ENCODE results near the gene LRFN2. TPM values are rescaled to one million over a fixed set of nuclear protein-coding genes. Genes with fewer than 3 reads are reported as not detected.

Gene LRFN2
- total RNA-seq, 1 donor from 2014 or later = not detected

DNA sequence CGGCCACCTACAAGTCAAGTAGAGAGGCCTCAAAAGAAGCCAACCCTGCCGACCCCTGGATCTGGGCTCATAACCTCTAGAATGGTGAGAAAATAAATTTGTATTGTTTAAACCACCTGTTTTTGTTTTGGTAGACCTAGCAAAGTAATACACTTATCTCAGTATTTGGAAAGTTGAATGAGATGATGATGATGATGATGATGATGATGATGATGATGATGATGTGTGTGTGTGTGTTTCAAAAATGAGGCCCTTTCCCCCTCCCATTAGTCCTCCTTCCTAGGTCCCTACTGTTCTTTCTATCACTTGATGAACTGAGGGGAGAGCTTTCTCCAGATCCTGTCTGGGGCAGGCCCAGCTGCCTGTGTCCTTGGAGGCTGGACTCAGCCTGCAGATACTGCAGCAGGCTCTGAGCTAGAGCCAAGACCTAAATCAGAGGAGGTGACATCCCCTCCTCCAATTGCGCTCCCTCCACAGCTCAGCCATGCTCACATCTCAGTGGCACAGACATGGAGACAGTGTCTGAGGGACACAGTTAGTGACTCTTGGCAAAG, 120.1 kb downstream of the LRFN2 start:
- Histone ChIP-seq H3K36me3 (no peaks in the 10 kb centered on the region), H3K9me3 (replicated peaks) (peaks cover 6% of the 10 kb centered on the region), H3K4me3 (no peak overlapping the region), H3K4me1 (no peaks in the 10 kb centered on the region), H3K27ac (replicated peaks) (no peak overlapping the region), H3K27me3 (ENCODE audit: low read depth) (peaks cover 94% of the 10 kb centered on the region)
- TF ChIP-seq, protein P1, sequence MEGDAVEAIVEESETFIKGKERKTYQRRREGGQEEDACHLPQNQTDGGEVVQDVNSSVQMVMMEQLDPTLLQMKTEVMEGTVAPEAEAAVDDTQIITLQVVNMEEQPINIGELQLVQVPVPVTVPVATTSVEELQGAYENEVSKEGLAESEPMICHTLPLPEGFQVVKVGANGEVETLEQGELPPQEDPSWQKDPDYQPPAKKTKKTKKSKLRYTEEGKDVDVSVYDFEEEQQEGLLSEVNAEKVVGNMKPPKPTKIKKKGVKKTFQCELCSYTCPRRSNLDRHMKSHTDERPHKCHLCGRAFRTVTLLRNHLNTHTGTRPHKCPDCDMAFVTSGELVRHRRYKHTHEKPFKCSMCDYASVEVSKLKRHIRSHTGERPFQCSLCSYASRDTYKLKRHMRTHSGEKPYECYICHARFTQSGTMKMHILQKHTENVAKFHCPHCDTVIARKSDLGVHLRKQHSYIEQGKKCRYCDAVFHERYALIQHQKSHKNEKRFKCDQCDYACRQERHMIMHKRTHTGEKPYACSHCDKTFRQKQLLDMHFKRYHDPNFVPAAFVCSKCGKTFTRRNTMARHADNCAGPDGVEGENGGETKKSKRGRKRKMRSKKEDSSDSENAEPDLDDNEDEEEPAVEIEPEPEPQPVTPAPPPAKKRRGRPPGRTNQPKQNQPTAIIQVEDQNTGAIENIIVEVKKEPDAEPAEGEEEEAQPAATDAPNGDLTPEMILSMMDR (IDR thresholded peaks at IDR 0.05; ENCODE audit: borderline replicate concordance) = no peak
- intact Hi-C loops (cut with micrococcal nuclease) = no loop called here
- DNase-seq = no peak

DNA sequence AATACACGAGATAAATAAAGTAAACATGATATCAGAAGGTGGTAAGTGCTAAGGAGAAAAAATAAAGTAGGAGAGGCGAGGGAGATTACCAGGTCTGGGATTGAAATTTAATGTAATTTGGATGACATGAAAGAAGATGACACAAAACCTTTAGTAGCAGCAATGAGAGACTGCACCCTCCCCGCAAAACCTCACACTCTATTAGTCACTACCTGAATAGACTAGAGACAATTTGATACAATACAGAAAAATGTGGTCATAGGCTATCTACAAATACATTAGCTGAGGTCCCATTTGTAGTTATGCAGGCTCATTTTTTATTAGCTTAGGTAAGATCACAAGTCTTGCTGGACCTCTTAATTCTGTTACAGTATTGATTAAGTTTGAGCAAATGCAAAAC, 125.5 kb downstream of the LRFN2 start:
- TF ChIP-seq, protein P1 (IDR thresholded peaks at IDR 0.05; ENCODE audit: borderline replicate concordance) = no peak
- no peaks in the 10 kb centered on the region for H3K4me1 ChIP-seq

DNA sequence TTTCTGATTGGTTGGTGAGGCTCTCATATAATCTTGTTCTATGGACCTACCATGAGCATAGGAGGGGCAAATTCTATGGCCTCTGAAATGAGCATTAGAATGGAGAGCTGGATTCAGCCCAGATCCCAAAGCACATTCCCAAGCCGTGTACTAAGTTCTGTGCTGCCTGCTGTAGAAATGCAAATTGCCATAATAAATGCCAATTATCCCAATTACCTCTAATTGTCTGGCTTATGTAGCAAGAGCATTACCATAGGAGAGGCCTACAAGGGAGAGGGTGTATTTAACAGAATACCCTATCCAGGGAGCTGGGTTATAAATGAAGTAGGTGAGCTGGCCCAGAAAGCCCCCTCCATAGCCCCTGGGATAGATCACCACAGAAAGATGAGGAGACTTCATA, 126.8 kb downstream of the LRFN2 start:
- Histone ChIP-seq H3K27me3 (ENCODE audit: low read depth) (peaks cover 71% of the 10 kb centered on the region), H3K9me3 (replicated peaks) (peaks cover 6% of the 10 kb centered on the region), H3K36me3 (no peaks in the 10 kb centered on the region), H3K4me1 (no peaks in the 10 kb centered on the region), H3K4me3 (no peak overlapping the region), H3K27ac (replicated peaks) (no peak overlapping the region)
- intact Hi-C loops (cut with micrococcal nuclease) = no loop called here
- TF ChIP-seq, protein P1 (IDR thresholded peaks at IDR 0.05; ENCODE audit: borderline replicate concordance) = no peak
- DNase-seq = no peak

More for the DNA sequence above, 125.5 kb downstream of the LRFN2 start:
- no peak for DNase-seq
- no peak overlapping the region for H3K27ac ChIP-seq (replicated peaks)
- H3K27me3 ChIP-seq (ENCODE audit: low read depth) = peaks cover 73% of the 10 kb centered on the region
- H3K4me3 ChIP-seq = no peak overlapping the region
- intact Hi-C loops (cut with micrococcal nuclease) = no loop called here
- H3K36me3 ChIP-seq = no peaks in the 10 kb centered on the region
- H3K9me3 ChIP-seq (replicated peaks) = peaks cover 6% of the 10 kb centered on the region

DNA sequence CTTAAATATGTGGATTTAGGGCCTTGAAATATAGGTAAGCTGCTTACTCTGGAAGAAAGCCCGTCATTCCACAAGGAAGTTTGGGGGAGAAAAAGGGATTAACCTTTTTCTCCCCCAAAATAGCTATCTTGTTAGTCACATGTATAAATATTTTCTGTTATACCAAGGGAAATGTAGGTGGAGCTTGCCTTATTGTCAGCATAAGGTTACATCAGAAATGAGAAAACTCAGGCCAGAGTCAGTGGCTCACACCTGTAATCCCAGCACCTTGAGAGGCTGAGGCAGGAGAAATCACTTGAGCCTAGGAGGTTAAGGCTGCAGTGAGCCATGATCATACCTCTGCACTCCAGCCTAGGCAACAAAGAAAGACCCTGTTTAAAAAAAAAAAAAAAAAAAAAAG, 129.9 kb downstream of the LRFN2 start:
- no peaks in the 10 kb centered on the region for H3K36me3 ChIP-seq
- no peaks in the 10 kb centered on the region for H3K4me1 ChIP-seq
- TF ChIP-seq, protein P1 (IDR thresholded peaks at IDR 0.05; ENCODE audit: borderline replicate concordance) = no peak
- no peak overlapping the region for H3K27ac ChIP-seq (replicated peaks)
- no peak overlapping the region for H3K4me3 ChIP-seq
- intact Hi-C loops (cut with micrococcal nuclease) = no loop called here
- peaks cover 74% of the 10 kb centered on the region for H3K27me3 ChIP-seq (ENCODE audit: low read depth)
- no peaks in the 10 kb centered on the region for H3K9me3 ChIP-seq (replicated peaks)
- DNase-seq = no peak

DNA sequence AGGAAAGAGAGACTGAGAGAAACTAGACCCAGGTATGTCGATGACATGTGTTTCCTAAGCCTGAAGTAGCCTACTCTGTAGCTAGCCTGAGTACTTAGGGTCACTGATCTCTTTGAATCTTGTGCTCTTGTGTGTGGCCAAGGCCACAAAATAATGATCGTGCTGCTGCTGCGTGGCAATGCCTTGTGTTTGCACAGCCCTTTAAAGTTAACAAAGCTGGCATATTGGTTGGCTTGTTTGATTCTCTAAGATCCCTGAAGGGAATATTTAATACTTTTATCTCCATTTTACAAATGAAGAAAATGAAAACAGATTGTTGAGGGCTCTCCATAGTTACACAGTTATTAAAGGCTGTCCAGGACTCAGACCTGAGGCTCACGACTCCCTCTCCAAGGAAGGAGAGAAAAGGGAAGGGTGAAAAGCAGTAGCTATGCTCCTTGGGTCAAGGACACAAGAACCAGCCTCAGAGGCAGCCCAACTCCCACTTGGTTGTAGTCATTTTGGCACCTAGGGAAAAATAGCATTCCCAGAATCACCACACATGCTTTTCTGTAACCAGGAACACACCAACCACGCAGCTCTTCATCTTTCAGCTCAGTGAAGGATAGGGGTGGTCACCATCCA, 130.7 kb downstream of the LRFN2 start:
- Histone ChIP-seq H3K9me3 (replicated peaks) (no peaks in the 10 kb centered on the region), H3K4me1 (no peaks in the 10 kb centered on the region), H3K27ac (replicated peaks) (no peak overlapping the region), H3K4me3 (no peak overlapping the region), H3K27me3 (ENCODE audit: low read depth) (peaks cover 74% of the 10 kb centered on the region), H3K36me3 (no peaks in the 10 kb centered on the region)
- intact Hi-C loops (cut with micrococcal nuclease) = no loop called here
- DNase-seq = no peak
- TF ChIP-seq, protein P1 (IDR thresholded peaks at IDR 0.05; ENCODE audit: borderline replicate concordance) = no peak

Data from left ventricle myocardium inferior (tissue), 1 donor.